Rectal smooth muscle tissue (tissue), 1 donor: ENCODE data around the gene KLHL25.
"Not testable (repeated sequence)": the region's sequence is repeated elsewhere in the genome, so short reads cannot be mapped to it uniquely, and the experiment has no call there.

Experiments used
- H3K27ac ChIP-seq: one replicate; pipeline ENCODE4 v1.7.0; 2013; ENCODE audit warnings: low read depth, low read length, inconsistent platforms
- H3K27me3 ChIP-seq: one replicate; pipeline ENCODE4 v1.7.0; 2013; ENCODE audit warnings: low read length; ENCODE audit not compliant: control insufficient read depth, insufficient read depth
- H3K36me3 ChIP-seq: one replicate; pipeline ENCODE4 v1.7.0; 2013; ENCODE audit warnings: low read length; ENCODE audit not compliant: control insufficient read depth, insufficient read depth
- H3K4me1 ChIP-seq: one replicate; pipeline ENCODE4 v1.7.0; 2013; ENCODE audit warnings: low read length; ENCODE audit not compliant: control insufficient read depth, insufficient read depth
- H3K4me3 ChIP-seq: one replicate; pipeline ENCODE4 v1.7.0; 2013; ENCODE audit warnings: low read length
- H3K9ac ChIP-seq: one replicate; pipeline ENCODE4 v1.7.0; 2013; ENCODE audit warnings: low read length

The KLHL25 gene, protein sequence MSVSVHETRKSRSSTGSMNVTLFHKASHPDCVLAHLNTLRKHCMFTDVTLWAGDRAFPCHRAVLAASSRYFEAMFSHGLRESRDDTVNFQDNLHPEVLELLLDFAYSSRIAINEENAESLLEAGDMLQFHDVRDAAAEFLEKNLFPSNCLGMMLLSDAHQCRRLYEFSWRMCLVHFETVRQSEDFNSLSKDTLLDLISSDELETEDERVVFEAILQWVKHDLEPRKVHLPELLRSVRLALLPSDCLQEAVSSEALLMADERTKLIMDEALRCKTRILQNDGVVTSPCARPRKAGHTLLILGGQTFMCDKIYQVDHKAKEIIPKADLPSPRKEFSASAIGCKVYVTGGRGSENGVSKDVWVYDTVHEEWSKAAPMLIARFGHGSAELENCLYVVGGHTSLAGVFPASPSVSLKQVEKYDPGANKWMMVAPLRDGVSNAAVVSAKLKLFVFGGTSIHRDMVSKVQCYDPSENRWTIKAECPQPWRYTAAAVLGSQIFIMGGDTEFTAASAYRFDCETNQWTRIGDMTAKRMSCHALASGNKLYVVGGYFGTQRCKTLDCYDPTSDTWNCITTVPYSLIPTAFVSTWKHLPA

DNA sequence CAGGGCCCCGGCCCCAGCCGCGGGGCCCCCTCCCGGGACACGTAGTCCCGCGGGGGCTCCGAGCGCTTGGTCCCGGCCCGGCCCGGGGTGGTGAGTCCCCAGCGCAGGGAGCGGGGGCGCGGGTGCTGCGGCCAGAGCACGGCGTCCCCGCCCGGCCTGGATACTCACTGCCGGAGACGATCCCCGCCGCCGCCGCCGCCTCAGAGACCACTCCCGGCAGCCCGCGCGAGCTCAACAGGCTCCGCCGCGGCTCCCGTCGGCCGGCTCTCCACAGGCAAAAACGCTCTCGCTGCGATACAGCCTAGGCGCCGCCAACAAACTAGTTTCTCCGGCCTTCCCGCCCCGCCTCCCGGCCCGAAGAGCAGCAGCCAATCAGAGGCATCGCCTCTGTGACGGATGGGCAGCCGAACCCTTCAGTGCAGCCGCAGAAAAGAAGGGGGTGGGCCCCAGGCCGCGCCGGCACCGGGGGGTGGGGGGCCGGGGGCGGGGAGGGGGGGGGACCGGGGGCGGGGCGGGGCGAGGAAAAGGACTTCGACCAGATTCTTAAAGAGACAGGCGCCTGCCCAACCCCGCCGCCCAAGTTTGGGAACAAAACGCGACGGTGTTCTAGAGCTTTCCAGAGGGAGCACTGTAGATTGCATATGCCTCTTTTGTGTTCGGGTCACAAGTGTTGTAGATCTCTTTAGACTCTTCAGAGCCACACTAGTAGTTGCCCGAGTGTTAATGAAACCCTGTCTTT lies at the start of gene KLHL25:
TSS of gene KLHL25 (minus strand) at position 328 of the 739 bp plus-strand sequence. CDS start 25,115 bp downstream, outside the sequence.
- H3K4me3 ChIP-seq = peak within 1 kb of the TSS; percentile 79
- H3K4me1 ChIP-seq = peaks cover 3% of the 10 kb centered on the region
- H3K27me3 ChIP-seq = no peaks in the 10 kb centered on the region
- no peaks in the 10 kb centered on the region for H3K36me3 ChIP-seq
- H3K9ac ChIP-seq = peak within 1 kb of the TSS; percentile 32
- peak within 1 kb of the TSS; percentile 90 for H3K27ac ChIP-seq

DNA sequence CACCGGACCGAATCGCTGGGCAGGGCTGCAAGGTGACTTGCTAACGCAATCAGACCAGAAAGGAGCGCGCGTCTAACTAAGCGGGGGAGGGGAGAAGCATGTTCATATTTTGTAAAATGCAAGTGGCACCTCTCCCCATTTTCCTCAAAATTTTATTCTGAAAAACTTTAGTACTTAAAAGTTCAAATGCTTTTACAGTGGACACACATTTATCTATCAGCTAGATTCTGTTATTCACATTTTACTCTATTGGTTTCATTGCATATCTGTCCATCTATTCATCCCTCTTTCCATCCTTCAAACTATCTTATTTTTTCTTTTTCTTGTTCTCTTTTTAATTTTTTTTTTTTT lies 46.1 kb upstream of the KLHL25 start:
- H3K9ac ChIP-seq = no peak overlapping the region
- no peak overlapping the region for H3K4me3 ChIP-seq
- no peaks in the 10 kb centered on the region for H3K4me1 ChIP-seq
- H3K27ac ChIP-seq = no peak overlapping the region
- no peaks in the 10 kb centered on the region for H3K36me3 ChIP-seq
- H3K27me3 ChIP-seq = no peaks in the 10 kb centered on the region

DNA sequence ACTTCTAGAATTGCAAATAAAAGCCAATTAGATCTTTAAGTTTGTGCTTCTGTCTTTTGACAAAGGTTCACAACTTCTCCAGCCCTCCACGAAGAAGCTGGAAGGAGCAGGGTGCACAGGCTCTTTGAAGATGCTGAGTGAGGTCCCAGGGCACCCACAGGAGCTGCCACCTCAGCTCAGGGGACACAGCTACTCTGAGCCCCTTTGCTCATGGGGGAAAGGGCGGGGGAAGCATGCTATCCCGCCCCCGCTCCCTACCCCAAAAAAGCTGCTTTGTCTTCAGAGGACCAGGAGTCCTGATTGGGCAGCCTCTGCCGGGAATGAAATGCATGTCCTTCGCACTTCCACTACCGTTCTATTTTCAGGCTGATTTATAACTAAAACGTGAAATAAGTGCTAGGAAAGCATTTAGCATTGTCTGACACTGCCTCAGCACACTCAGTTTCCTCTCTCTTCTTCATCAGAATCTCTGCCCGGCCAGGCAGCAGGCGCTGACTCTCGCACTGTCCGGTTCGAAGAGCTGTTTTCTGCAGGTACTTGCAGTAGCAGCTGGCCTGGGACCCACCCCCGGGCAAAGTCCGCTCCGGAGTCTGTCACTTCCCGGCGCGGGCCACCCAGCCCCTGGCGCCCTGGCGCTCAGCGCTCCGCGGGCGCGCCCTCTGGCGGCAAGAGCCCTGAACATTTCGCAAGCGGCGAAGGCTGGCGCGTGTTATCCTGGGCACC lies 45.5 kb upstream of the KLHL25 start:
- Histone ChIP-seq H3K4me1 (no peaks in the 10 kb centered on the region), H3K4me3 (peak overlapping the region; percentile 41), H3K36me3 (no peaks in the 10 kb centered on the region), H3K27ac (no peak overlapping the region), H3K9ac (no peak overlapping the region), H3K27me3 (no peaks in the 10 kb centered on the region)

GRCh38 chr15:85839643-85840042 lies 44.9 kb upstream of the KLHL25 start:
- Histone ChIP-seq H3K9ac (no peak overlapping the region), H3K27me3 (no peaks in the 10 kb centered on the region), H3K36me3 (no peaks in the 10 kb centered on the region), H3K27ac (no peak overlapping the region), H3K4me3 (no peak overlapping the region), H3K4me1 (no peaks in the 10 kb centered on the region)

- Histone ChIP-seq H3K4me3 (no peak overlapping the region), H3K9ac (no peak overlapping the region), H3K27me3 (no peaks in the 10 kb centered on the region), H3K4me1 (no peaks in the 10 kb centered on the region), H3K27ac (no peak overlapping the region), H3K36me3 (no peaks in the 10 kb centered on the region)
Observed at GRCh38 chr15:85838655-85839054, 43.9 kb upstream of the KLHL25 start.

DNA sequence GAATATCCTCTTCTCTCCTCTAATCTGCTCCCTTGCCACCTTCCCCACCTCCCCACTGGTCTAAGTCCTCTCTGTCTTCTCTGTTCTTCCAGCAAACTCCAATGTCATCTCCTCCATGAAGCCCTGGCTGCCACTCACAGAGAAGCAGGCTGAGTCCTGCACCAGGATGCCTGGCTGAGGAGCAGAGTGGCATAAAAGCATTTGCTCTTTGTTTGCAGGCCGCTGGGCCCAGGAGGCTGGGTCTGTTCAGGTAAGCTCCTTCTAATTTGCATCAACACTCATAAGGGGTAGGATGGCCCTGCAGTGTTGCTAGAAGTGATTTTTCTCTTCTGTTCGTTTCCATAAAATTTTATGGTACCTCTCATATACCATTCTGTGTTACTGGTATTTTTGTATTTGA lies 43.2 kb upstream of the KLHL25 start:
- Histone ChIP-seq H3K9ac (no peak overlapping the region), H3K27me3 (no peaks in the 10 kb centered on the region), H3K4me1 (no peaks in the 10 kb centered on the region), H3K36me3 (no peaks in the 10 kb centered on the region), H3K27ac (no peak overlapping the region), H3K4me3 (no peak overlapping the region)

- no peak overlapping the region for H3K27ac ChIP-seq
- no peak overlapping the region for H3K9ac ChIP-seq
Observed at GRCh38 chr15:85837011-85837433, 42.3 kb upstream of the KLHL25 start.

GRCh38 chr15:85834651-85835050 lies 39.9 kb upstream of the KLHL25 start:
- no peaks in the 10 kb centered on the region for H3K4me1 ChIP-seq
- H3K4me3 ChIP-seq = no peak overlapping the region
- no peak overlapping the region for H3K27ac ChIP-seq

More at GRCh38 chr15:85837011-85837433, 42.3 kb upstream of the KLHL25 start:
- Histone ChIP-seq H3K36me3 (no peaks in the 10 kb centered on the region), H3K27me3 (no peaks in the 10 kb centered on the region), H3K4me3 (no peak overlapping the region), H3K4me1 (no peaks in the 10 kb centered on the region)

DNA sequence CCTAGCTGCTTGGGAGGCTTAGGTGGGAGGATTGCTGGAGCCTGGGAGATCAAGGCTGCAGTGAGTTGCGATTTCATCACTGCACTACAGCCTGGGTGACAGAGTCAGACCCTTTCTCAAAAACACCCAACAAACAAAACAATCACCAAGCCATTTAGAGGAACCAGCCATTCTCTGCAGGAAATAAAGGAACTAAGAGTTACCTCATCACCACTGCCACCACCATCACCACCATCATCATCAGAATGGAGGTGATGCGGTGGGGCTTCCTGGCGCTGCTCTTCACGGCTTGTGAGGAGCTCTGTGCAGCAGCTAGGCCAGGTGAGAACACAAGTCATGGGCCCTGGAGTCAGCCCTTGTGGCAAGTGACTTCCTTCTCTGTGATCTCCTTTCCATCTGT lies 37.7 kb upstream of the KLHL25 start:
- no peaks in the 10 kb centered on the region for H3K36me3 ChIP-seq
- no peaks in the 10 kb centered on the region for H3K4me1 ChIP-seq
- H3K27me3 ChIP-seq = no peaks in the 10 kb centered on the region
- no peak overlapping the region for H3K9ac ChIP-seq
- H3K4me3 ChIP-seq = no peak overlapping the region
- H3K27ac ChIP-seq = no peak overlapping the region

More at GRCh38 chr15:85834651-85835050, 39.9 kb upstream of the KLHL25 start:
- H3K9ac ChIP-seq = no peak overlapping the region
- H3K36me3 ChIP-seq = no peaks in the 10 kb centered on the region
- no peaks in the 10 kb centered on the region for H3K27me3 ChIP-seq

DNA sequence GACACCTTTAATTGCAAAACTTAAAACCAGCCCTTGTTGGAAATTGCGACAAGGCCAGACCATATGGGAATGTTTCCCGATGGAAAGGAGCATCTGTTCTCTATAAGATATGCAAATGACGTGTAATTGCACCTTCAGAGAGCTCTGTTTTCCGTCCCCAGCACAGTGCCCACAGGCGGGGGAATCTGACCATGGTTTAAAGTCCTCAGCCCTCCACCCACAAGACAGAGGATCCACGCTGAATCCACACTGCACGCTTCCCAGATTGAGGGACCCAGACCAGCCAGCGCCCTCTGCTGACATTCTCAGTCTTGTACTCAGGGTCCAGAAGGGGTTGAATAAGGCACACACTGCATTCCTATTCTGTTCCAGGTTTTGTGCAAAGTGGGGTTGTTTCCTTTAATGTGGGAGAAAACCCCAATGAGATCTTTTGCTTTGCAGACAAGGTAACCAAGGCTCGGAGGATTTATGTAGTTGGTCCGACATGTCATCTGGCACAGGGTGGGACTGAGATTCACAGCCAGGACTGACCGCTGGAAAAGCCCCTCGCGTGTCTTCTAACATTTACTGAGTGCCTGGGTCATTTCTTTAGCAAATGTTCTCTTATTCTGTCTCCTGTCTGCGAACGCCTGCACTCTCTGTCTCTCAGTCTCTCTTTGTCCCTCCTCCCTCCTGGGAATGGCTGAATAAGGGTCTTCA lies 36.8 kb upstream of the KLHL25 start:
- Histone ChIP-seq H3K4me3 (no peak overlapping the region), H3K27ac (no peak overlapping the region), H3K4me1 (no peaks in the 10 kb centered on the region), H3K27me3 (no peaks in the 10 kb centered on the region), H3K9ac (no peak overlapping the region), H3K36me3 (no peaks in the 10 kb centered on the region)

DNA sequence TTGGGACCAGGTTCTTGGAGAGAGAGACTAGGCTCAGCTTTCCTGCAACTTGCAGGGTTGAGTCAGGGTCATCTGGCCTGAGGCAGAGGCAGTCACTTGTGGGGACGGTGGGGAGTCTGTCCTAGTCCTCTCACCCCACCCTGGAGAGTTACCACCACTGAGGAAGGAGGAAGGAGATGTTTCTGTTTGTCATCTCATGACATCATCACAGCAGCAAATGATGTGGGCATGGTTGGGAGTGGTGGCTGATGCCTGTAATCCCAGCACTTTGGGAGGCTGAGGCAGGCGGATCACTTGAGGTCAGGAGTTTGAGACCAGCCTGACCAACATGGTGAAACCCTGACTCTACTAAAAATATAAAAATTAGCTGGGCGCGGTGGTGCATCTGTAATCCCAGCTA lies 35.0 kb upstream of the KLHL25 start:
- not testable (repeated sequence) for H3K4me1 ChIP-seq, H3K36me3 ChIP-seq, H3K4me3 ChIP-seq, H3K27me3 ChIP-seq, H3K9ac ChIP-seq, H3K27ac ChIP-seq

- Histone ChIP-seq H3K27ac (no peak overlapping the region), H3K4me3 (no peak overlapping the region), H3K4me1 (no peaks in the 10 kb centered on the region)
Observed at GRCh38 chr15:85828874-85829273, 34.1 kb upstream of the KLHL25 start.

More at GRCh38 chr15:85828874-85829273, 34.1 kb upstream of the KLHL25 start:
- no peaks in the 10 kb centered on the region for H3K36me3 ChIP-seq
- H3K27me3 ChIP-seq = no peaks in the 10 kb centered on the region
- H3K9ac ChIP-seq = no peak overlapping the region
